HCT116 (cell line): ENCODE measurements around the gene IQSEC3. TPM values are rescaled to one million over a fixed set of nuclear protein-coding genes. Genes with fewer than 3 reads are reported as not detected.

Experiments
- ATAC-seq: fragments of 200-7000 bp; cut with Tn5 transposase; 2 replicates; pipeline ENCODE4 v1.9.1; 2020; ENCODE audit warnings: mild to moderate bottlenecking, moderate library complexity
- BruUV-seq: library from RNA; stranded (reverse); fragments of 400-500 nt; replicated peaks from 2 replicates; lab custom pipeline; 2021; lab: Mats Ljungman, UMichigan
- CTCF ChIA-PET: fragments of 300-600 bp; sonication (Branson Sonifier 250); formaldehyde crosslinking; loops from one replicate; lab custom pipeline; 2021; ENCODE audit warnings: antibody characterized with exemption; lab: Charles Lee
- POLR2A ChIA-PET: fragments of 300-600, 350-600 bp; sonication (Branson Sonifier 250); formaldehyde crosslinking; loops from one replicate; lab custom pipeline; 2021; ENCODE audit warnings: antibody characterized with exemption; lab: Charles Lee
- RAD21 ChIA-PET, 2 experiments: fragments of 300-600 bp; sonication (Branson Sonifier 250); formaldehyde crosslinking; loops; one replicate each; lab custom pipeline; 2023; ENCODE audit warnings: low total read pairs in 2 of 2; ENCODE audit not compliant: uncharacterized antibody in 2 of 2, unreplicated experiment in 2 of 2, low non-redundant PET in 1 of 2; lab: Charles Lee
- DNase-seq: peaks from one replicate; pipeline ENCODE4 v3.0.0-alpha.2; 2010; ENCODE audit warnings: low read depth, low spot score
- H2AFZ ChIP-seq: fragments of 200-600 bp; shearing (Covaris generic), sonication (generic); 2 replicates; pipeline ENCODE4 v1.6.1; 2017; ENCODE audit warnings: low read depth, mixed run types, mixed read lengths, antibody characterized with exemption, low read length; ENCODE audit not compliant: poor library complexity, severe bottlenecking
- H3K27ac ChIP-seq: 2 replicates; pipeline ENCODE4 v1.5.1; 2012; ENCODE audit warnings: low read depth, low read length
- H3K27me3 ChIP-seq: fragments of 200-600 bp; sonication (generic); 2 replicates; pipeline ENCODE4 v1.6.1; 2016; ENCODE audit warnings: mixed run types, low read length, mixed read lengths; ENCODE audit not compliant: insufficient read depth
- H3K36me3 ChIP-seq, 2 experiments: fragments of 200-500 bp in 1 of 2; fragments of 200-600 bp in 1 of 2; sonication (Bioruptor generic) in 1 of 2; sonication (generic) in 1 of 2; 2 replicates each; pipeline versions ENCODE4 v1.5.1 to v1.6.1; 2014 to 2016; ENCODE audit warnings: low read length in 2 of 2, inconsistent platforms in 1 of 2, mixed read lengths in 1 of 2, mixed run types in 1 of 2; ENCODE audit not compliant: insufficient read depth in 2 of 2, control insufficient read depth in 1 of 2
- H3K4me1 ChIP-seq, 2 experiments: fragments of 200-600 bp in 1 of 2; sonication (generic) in 1 of 2; 2 replicates each; pipeline versions ENCODE4 v1.5.1 to v1.6.1; 2012 to 2017; ENCODE audit warnings: low read length in 2 of 2, inconsistent platforms in 1 of 2, mild to moderate bottlenecking in 1 of 2, mixed read lengths in 1 of 2, mixed run types in 1 of 2, moderate library complexity in 1 of 2; ENCODE audit not compliant: insufficient read depth in 2 of 2, control insufficient read depth in 1 of 2
- H3K4me2 ChIP-seq: fragments of 200-600 bp; sonication (generic); 2 replicates; pipeline ENCODE4 v1.6.1; 2017; ENCODE audit warnings: mixed run types, low read length, mixed read lengths
- H3K4me3 ChIP-seq, 2 experiments: fragments of 200-600 bp in 1 of 2; sonication (generic) in 1 of 2; replicated peaks in 1 of 2; 2 replicates each; pipeline ENCODE4 v1.5.1; 2011 to 2016; ENCODE audit warnings: low read length in 2 of 2, control low read depth in 1 of 2, low read depth in 1 of 2, mild to moderate bottlenecking in 1 of 2, mixed read lengths in 1 of 2, mixed run types in 1 of 2
- H3K79me2 ChIP-seq: fragments of 200-600 bp; sonication (generic); 2 replicates; pipeline ENCODE4 v1.6.1; 2017; ENCODE audit warnings: mild to moderate bottlenecking, mixed run types, low read length, moderate library complexity, mixed read lengths; ENCODE audit not compliant: insufficient read depth
- H3K9ac ChIP-seq: fragments of 200-600 bp; sonication (generic); 2 replicates; pipeline ENCODE4 v1.6.1; 2016; ENCODE audit warnings: low read length, mixed read lengths
- H3K9me2 ChIP-seq: fragments of 200-600 bp; sonication (generic), shearing (Covaris generic); 2 replicates; pipeline ENCODE4 v1.6.1; 2017; ENCODE audit warnings: mixed run types, mild to moderate bottlenecking, moderate library complexity; ENCODE audit not compliant: insufficient read depth
- H3K9me3 ChIP-seq, 2 experiments: fragments of 200-500 bp in 1 of 2; fragments of 200-600 bp in 1 of 2; sonication (Bioruptor generic) in 1 of 2; sonication (generic) in 1 of 2; 2 replicates each; pipeline ENCODE4 v1.6.1; 2014 to 2017; ENCODE audit warnings: low read length in 2 of 2, mixed read lengths in 2 of 2, inconsistent platforms in 1 of 2, low read depth in 1 of 2, mild to moderate bottlenecking in 1 of 2, mixed run types in 1 of 2, moderate library complexity in 1 of 2; ENCODE audit not compliant: control insufficient read depth in 1 of 2, insufficient read depth in 1 of 2
- H4K20me1 ChIP-seq: fragments of 200-600 bp; sonication (generic), shearing (Covaris generic); 2 replicates; pipeline ENCODE4 v1.6.1; 2017; ENCODE audit warnings: mixed run types, mild to moderate bottlenecking, moderate library complexity; ENCODE audit not compliant: insufficient read depth
- CEBPB ChIP-seq: IDR thresholded peaks from 2 replicates; pipeline ENCODE4 v1.6.1; 2012; ENCODE audit warnings: low read depth
- ELF1 ChIP-seq: IDR thresholded peaks from 2 replicates; pipeline ENCODE4 v1.6.1; 2012; ENCODE audit warnings: low read depth, borderline replicate concordance
- EZH2phosphoT487 ChIP-seq: fragments of 200-600 bp; IDR thresholded peaks from 2 replicates; pipeline ENCODE4 v1.6.1; 2018; ENCODE audit warnings: antibody characterized with exemption, borderline replicate concordance
- FOSL1 ChIP-seq: IDR thresholded peaks from 2 replicates; pipeline ENCODE4 v1.6.1; 2012; ENCODE audit warnings: low read depth
- POLR2AphosphoS5 ChIP-seq: IDR thresholded peaks from 2 replicates; pipeline ENCODE4 v1.6.1; 2011; ENCODE audit warnings: mild to moderate bottlenecking, low read depth, low read length, moderate library complexity
- RAD21 ChIP-seq: IDR thresholded peaks from 2 replicates; pipeline ENCODE4 v1.6.1; 2012; ENCODE audit warnings: low read depth, mild to moderate bottlenecking
- REST ChIP-seq: IDR thresholded peaks from 2 replicates; pipeline ENCODE4 v1.6.1; 2012; ENCODE audit warnings: low read depth
- SP1 ChIP-seq: IDR thresholded peaks from 2 replicates; pipeline ENCODE4 v1.6.1; 2012; ENCODE audit warnings: low read depth
- SRF ChIP-seq: IDR thresholded peaks from 2 replicates; pipeline ENCODE4 v1.6.1; 2012; ENCODE audit warnings: low read depth
- intact Hi-C: fragments of 100-400 bp; cut with micrococcal nuclease; formaldehyde crosslinking; loops from 2 replicates; pipeline ENCODE4 v1.10.0; 2022
- total RNA-seq: library from RNA; stranded (reverse); gene quantifications from one replicate; pipeline ENCODE4 v1.2.1, GENCODE V29; 2021; ENCODE audit not compliant: unreplicated experiment

Gene IQSEC3
- total RNA-seq, 1 experiment from 2014 or later, result not detected

GRCh38 chr12:78981-79380 lies 12.4 kb downstream of the IQSEC3 start:
- ChIA-PET POLR2A (no interaction called here), RAD21 (no interaction called here), CTCF (no interaction called here)
- Histone ChIP-seq H3K79me2 (no peaks in the 10 kb centered on the region), H3K4me3 (no peak overlapping the region), H3K27ac (no peak overlapping the region), H3K9ac (no peak overlapping the region), H3K9me2 (no peaks in the 10 kb centered on the region), H3K4me1 (no peaks in the 10 kb centered on the region), H3K27me3 (peaks cover 44% of the 10 kb centered on the region; the same call in 1 of the 2 replicates), H3K4me2 (no peak overlapping the region), H3K9me3 (no peaks in the 10 kb centered on the region), H2AFZ (no peak overlapping the region), H4K20me1 (no peaks in the 10 kb centered on the region), H3K36me3 (no peaks in the 10 kb centered on the region)
- BruUV-seq, result no TSS peak
- intact Hi-C loops, result no loop called here
- no peak for DNase-seq
- no peak for ATAC-seq
- TF ChIP-seq EZH2phosphoT487 (no peak), RAD21 (no peak), CEBPB (no peak), POLR2AphosphoS5 (no peak), SRF (no peak), FOSL1 (no peak), ELF1 (no peak), SP1 (no peak), REST (no peak)
